Fibroblast of villous mesenchyme (primary cell): ENCODE data around the gene BCL2L11. TPM values are rescaled to one million over a fixed set of nuclear protein-coding genes. Genes with fewer than 3 reads are reported as not detected.

Source experiments
- DNase-seq: peaks from one replicate; pipeline ENCODE4 v3.0.0-alpha.2; 2010; ENCODE audit warnings: low read depth
- H3K4me3 ChIP-seq: 2 replicates; pipeline ENCODE4 v1.5.1; 2011; ENCODE audit warnings: low read depth, mild to moderate bottlenecking, low read length
- CTCF ChIP-seq: IDR thresholded peaks from 2 replicates; pipeline ENCODE4 v1.5.1; 2012; ENCODE audit warnings: low read depth, mild to moderate bottlenecking, low read length; ENCODE audit not compliant: insufficient read depth
- total RNA-seq: library from RNA; depleted of rRNA; stranded (reverse); fragments of >200 nt; gene quantifications from 2 replicates; pipeline ENCODE4 v1.2.3, GENCODE V29; 2012

The BCL2L11 gene
- total RNA-seq, 1 donor, result 0.86 TPM

- no peak for DNase-seq
- no peak overlapping the region for H3K4me3 ChIP-seq
Measured at GRCh38 chr2:111190816-111191540, 70.3 kb downstream of the BCL2L11 start.

GRCh38 chr2:111191877-111192276 is 71.2 kb downstream of the BCL2L11 start:
- no peak for TF ChIP-seq CTCF
- no peak overlapping the region for H3K4me3 ChIP-seq
- no peak for DNase-seq

More at GRCh38 chr2:111190816-111191540, 70.3 kb downstream of the BCL2L11 start:
- TF ChIP-seq CTCF, result no peak

GRCh38 chr2:111192776-111193368 is 72.2 kb downstream of the BCL2L11 start:
- no peak for TF ChIP-seq CTCF
- no peak overlapping the region for H3K4me3 ChIP-seq
- DNase-seq, result no peak

GRCh38 chr2:111194835-111195621 is 74.3 kb downstream of the BCL2L11 start:
- TF ChIP-seq CTCF, result no peak
- no peak for DNase-seq
- no peak overlapping the region for H3K4me3 ChIP-seq

GRCh38 chr2:111196435-111196834 is 75.7 kb downstream of the BCL2L11 start:
- no peak for DNase-seq
- H3K4me3 ChIP-seq, result no peak overlapping the region
- no peak for TF ChIP-seq CTCF

GRCh38 chr2:111198701-111199100 is 78.0 kb downstream of the BCL2L11 start:
- no peak overlapping the region for H3K4me3 ChIP-seq
- no peak for TF ChIP-seq CTCF
- no peak for DNase-seq
